Endothelial cell of umbilical vein (primary cell): Measurements from ENCODE around the gene CFAP77. TPM values are rescaled to one million over a fixed set of nuclear protein-coding genes. Genes with fewer than 3 reads are reported as not detected.

Source experiments
- BruUV-seq: library from RNA; stranded (reverse); fragments of 400-500 nt; replicated peaks from 2 replicates; lab custom pipeline; 2021; lab: Mats Ljungman, UMichigan
- CTCF ChIA-PET: fragments of 300-600, 350-600 bp; sonication (Branson Sonifier 250); formaldehyde crosslinking; loops from one replicate; lab custom pipeline; 2021; ENCODE audit warnings: antibody characterized with exemption, inconsistent platforms; lab: Charles Lee
- POLR2A ChIA-PET: fragments of 300-600, 350-600 bp; sonication (Branson Sonifier 250); formaldehyde crosslinking; loops from one replicate; lab custom pipeline; 2021; ENCODE audit warnings: antibody characterized with exemption, inconsistent platforms; lab: Charles Lee
- DNase-seq: peaks from one replicate; pipeline ENCODE4 v3.0.0-alpha.2; 2011; ENCODE audit warnings: low read depth, low spot score
- FAIRE-seq: peaks from 2 replicates; lab custom pipeline; 2011; peaks lifted over from hg19 to GRCh38; lab: Jason Lieb, UNC
- H2AFZ ChIP-seq: 2 replicates; pipeline ENCODE4 v1.6.0; 2012; ENCODE audit warnings: low read depth, low read length, control low read depth, inconsistent platforms
- H3K27ac ChIP-seq: 2 replicates; pipeline ENCODE4 v1.5.1; 2011; ENCODE audit warnings: low read depth, mild to moderate bottlenecking, control low read depth, low read length, moderate library complexity; ENCODE audit not compliant: insufficient read depth
- H3K27me3 ChIP-seq, 2 experiments: 2 replicates each; pipeline versions ENCODE4 v1.6.0 to v1.6.1; 2011; ENCODE audit warnings: low read length in 2 of 2, mixed read lengths in 1 of 2; ENCODE audit not compliant: control insufficient read depth in 2 of 2, insufficient read depth in 2 of 2
- H3K36me3 ChIP-seq, 2 experiments: 2 replicates in 1 of 2; 3 replicates in 1 of 2; pipeline ENCODE4 v1.5.1; 2011; ENCODE audit warnings: low read length in 2 of 2, mild to moderate bottlenecking in 1 of 2, moderate library complexity in 1 of 2; ENCODE audit not compliant: control insufficient read depth in 2 of 2, insufficient read depth in 2 of 2; ENCODE audit errors: extremely low read depth in 1 of 2
- H3K4me1 ChIP-seq: 3 replicates; pipeline ENCODE4 v1.5.1; 2011; ENCODE audit warnings: mild to moderate bottlenecking, low read length; ENCODE audit not compliant: control insufficient read depth, insufficient read depth; ENCODE audit errors: extremely low read depth
- H3K4me2 ChIP-seq: 2 replicates; pipeline ENCODE4 v1.6.1; 2011; ENCODE audit warnings: low read length, control low read depth, mixed read lengths; ENCODE audit not compliant: insufficient read depth
- H3K4me3 ChIP-seq, 3 experiments: fragments of 200-600 bp in 1 of 3; sonication (generic), shearing (Covaris generic) in 1 of 3; replicated peaks in 1 of 3; 2 replicates each; pipeline ENCODE4 v1.5.1; 2011 to 2016; ENCODE audit warnings: control low read depth in 3 of 3, low read length in 3 of 3, mild to moderate bottlenecking in 2 of 3, inconsistent platforms in 1 of 3, low read depth in 1 of 3, moderate library complexity in 1 of 3; ENCODE audit not compliant: insufficient read depth in 1 of 3
- H3K79me2 ChIP-seq: 2 replicates; pipeline ENCODE4 v1.6.0; 2012; ENCODE audit warnings: low read length, inconsistent platforms; ENCODE audit not compliant: control insufficient read depth, insufficient read depth
- H3K9ac ChIP-seq: replicated peaks from 2 replicates; pipeline ENCODE3; 2011; ENCODE audit warnings: low read length, control low read depth; ENCODE audit not compliant: insufficient read depth; ENCODE audit errors: extremely low read depth
- H3K9me1 ChIP-seq: replicated peaks from 3 replicates; pipeline ENCODE4 v1.6.0; 2011; ENCODE audit warnings: mild to moderate bottlenecking, low read length; ENCODE audit not compliant: control insufficient read depth, insufficient read depth; ENCODE audit errors: extremely low read depth
- H3K9me3 ChIP-seq: replicated peaks from 2 replicates; pipeline ENCODE4 v1.5.1; 2012; ENCODE audit warnings: low read length, inconsistent platforms; ENCODE audit not compliant: control insufficient read depth, insufficient read depth
- H4K20me1 ChIP-seq: replicated peaks from 2 replicates; pipeline ENCODE3; 2011; ENCODE audit warnings: mild to moderate bottlenecking, low read length; ENCODE audit not compliant: control insufficient read depth, insufficient read depth; ENCODE audit errors: extremely low read depth
- CTCF ChIP-seq, 2 donors: IDR thresholded peaks; 1 replicate in 1 of 2; 2 replicates in 1 of 2; pipeline ENCODE4 v1.5.1; 2011; ENCODE audit warnings: low read length in 2 of 2, mild to moderate bottlenecking in 2 of 2, moderate library complexity in 2 of 2, control low read depth in 1 of 2, inconsistent platforms in 1 of 2, low read depth in 1 of 2; ENCODE audit not compliant: insufficient read depth in 1 of 2; ENCODE audit errors: extremely low read depth in 1 of 2
- EZH2 ChIP-seq: IDR thresholded peaks from 2 replicates; pipeline ENCODE4 v1.6.1; 2012; ENCODE audit warnings: borderline replicate concordance, low read depth, mild to moderate bottlenecking, moderate library complexity, low read length, inconsistent platforms; ENCODE audit not compliant: severe bottlenecking
- FOS ChIP-seq: IDR thresholded peaks from 2 replicates; pipeline ENCODE4 v1.6.1; 2011; ENCODE audit warnings: mild to moderate bottlenecking, low read length, moderate library complexity, borderline replicate concordance; ENCODE audit not compliant: insufficient read depth
- GATA2 ChIP-seq: IDR thresholded peaks from 2 replicates; pipeline ENCODE4 v1.7.0; 2011; ENCODE audit warnings: low read depth, mild to moderate bottlenecking, moderate library complexity, mixed read lengths, low read length; ENCODE audit not compliant: insufficient read length, insufficient read depth
- JUN ChIP-seq: IDR thresholded peaks from 2 replicates; pipeline ENCODE4 v1.6.1; 2011; ENCODE audit warnings: borderline replicate concordance, low read depth; ENCODE audit not compliant: insufficient read length, insufficient read depth
- MAX ChIP-seq: IDR thresholded peaks from 2 replicates; pipeline ENCODE4 v1.6.1; 2011; ENCODE audit not compliant: insufficient read depth, insufficient read length
- MYC ChIP-seq: IDR thresholded peaks from one replicate; pipeline ENCODE4 v1.6.1; 2011; ENCODE audit warnings: mild to moderate bottlenecking, low read depth, low read length
- POLR2A ChIP-seq: IDR thresholded peaks from 2 replicates; pipeline ENCODE4 v1.6.1; 2012; ENCODE audit warnings: low read depth, mild to moderate bottlenecking, control low read depth, low read length
- POLR2AphosphoS5 ChIP-seq: IDR thresholded peaks from 2 replicates; pipeline ENCODE4 v1.6.1; 2012; ENCODE audit warnings: low read depth, mild to moderate bottlenecking, control low read depth, low read length, moderate library complexity; ENCODE audit not compliant: insufficient read depth
- dilution Hi-C: fragments of 300-500 bp; cut with MboI; formaldehyde crosslinking; loops from one replicate; pipeline ENCODE4 v1.15.0; 2019; ENCODE audit warnings: low sequenced_read_pairs; ENCODE audit not compliant: extremely low pct_ligation_motif_present
- intact Hi-C: fragments of 100-400 bp; cut with micrococcal nuclease; formaldehyde crosslinking; loops from one replicate; pipeline ENCODE4 v1.10.0; 2022
- polyA plus RNA-seq, 4 experiments: library from polyadenylated mRNA; depleted of rRNA in 3 of 4; stranded (reverse) in 3 of 4; unstranded in 1 of 4; fragments of >200 nt; gene quantifications; 2 replicates each; pipeline versions ENCODE4 v1.2.1 to v1.2.3, GENCODE V29; 2011 to 2012; ENCODE audit warnings: missing spikeins in 1 of 4
- total RNA-seq: library from RNA; stranded (reverse); gene quantifications from 2 replicates; pipeline ENCODE4 v1.2.3, GENCODE V29; 2021

CFAP77 gene
- total and polyA plus RNA-seq, 2 donors (not counting 3 experiments of a cell fraction or from before 2014, with no cell fraction given): not detected

- H3K36me3 ChIP-seq: no peaks in the 10 kb centered on the region
- intact Hi-C loops: no loop called here
- no TSS peak for BruUV-seq
- ChIA-PET CTCF (interaction anchor here (0.8 to 2.1 kb wide), 5 partner anchors 11 to 16 kb away, joined by 3 to 7 read pairs (median 3); no protein-coding TSS in a partner anchor), POLR2A (no interaction called here)
- H3K9me3 ChIP-seq: no peaks in the 10 kb centered on the region
- DNase-seq (no peak), FAIRE-seq (no peak)
- no peak overlapping the region for H3K4me3 ChIP-seq
- no peak overlapping the region for H2AFZ ChIP-seq
- H3K4me2 ChIP-seq: no peak overlapping the region
- H3K79me2 ChIP-seq: no peaks in the 10 kb centered on the region
- TF ChIP-seq POLR2AphosphoS5 (no peak), GATA2 (no peak)
- no peak overlapping the region for H3K27ac ChIP-seq
- dilution Hi-C loops: no loop called here
- no peaks in the 10 kb centered on the region for H3K9me1 ChIP-seq
- H3K9ac ChIP-seq: no peak overlapping the region
- H4K20me1 ChIP-seq: no peaks in the 10 kb centered on the region
- peaks cover 15 to 17% of the 10 kb centered on the region in 2 experiments for H3K27me3 ChIP-seq
- peaks cover 5% of the 10 kb centered on the region for H3K4me1 ChIP-seq
Measured at GRCh38 chr9:132560616-132561202, 150.7 kb downstream of the CFAP77 start.

- Histone ChIP-seq H3K9me3 (no peaks in the 10 kb centered on the region), H3K4me3 (no peak overlapping the region), H4K20me1 (no peaks in the 10 kb centered on the region), H3K27ac (no peak overlapping the region), H2AFZ (no peak overlapping the region), H3K27me3 (peaks cover 15 to 17% of the 10 kb centered on the region in 2 experiments), H3K36me3 (no peaks in the 10 kb centered on the region), H3K4me1 (peaks cover 5% of the 10 kb centered on the region), H3K9ac (no peak overlapping the region), H3K79me2 (no peaks in the 10 kb centered on the region), H3K9me1 (no peaks in the 10 kb centered on the region), H3K4me2 (no peak overlapping the region)
- FAIRE-seq (no peak), DNase-seq (no peak)
- ChIA-PET POLR2A (no interaction called here), CTCF (interaction anchor here (2.1 kb wide), 1 partner anchor 13 kb away, joined by 7 read pairs; no protein-coding TSS in a partner anchor)
- dilution Hi-C loops (no loop called here), intact Hi-C loops (no loop called here)
- no peak for TF ChIP-seq MAX
- no peak for TF ChIP-seq POLR2AphosphoS5
- no peak for TF ChIP-seq CTCF (IDR thresholded peaks at IDR 0.05; ENCODE audit: extremely low read depth in 1 of 2, insufficient read depth in 1 of 2, low read depth in 1 of 2, low read length in 2 of 2)
- TF ChIP-seq MYC: no peak
- no peak for TF ChIP-seq POLR2A
- TF ChIP-seq JUN: no peak
- TF ChIP-seq FOS: no peak
- TF ChIP-seq EZH2: no peak
- TF ChIP-seq GATA2: no peak
- BruUV-seq: no TSS peak
Measured at GRCh38 chr9:132562306-132562573, 152.2 kb downstream of the CFAP77 start.
